DOHH2 (cell line): ENCODE measurements around the gene DHX30.

Source experiments
- H3F3A ChIP-seq: fragments of 200-600 bp; sonication (generic), shearing (Covaris generic); 2 replicates; pipeline ENCODE4 v1.6.0; 2016; ENCODE audit warnings: antibody characterized with exemption, mild to moderate bottlenecking; ENCODE audit not compliant: control insufficient read depth, insufficient read depth
- H3K27ac ChIP-seq: fragments of 200-600 bp; sonication (generic); 2 replicates; pipeline ENCODE4 v1.5.1; 2014; ENCODE audit warnings: low read depth, mild to moderate bottlenecking, low read length, moderate library complexity
- H3K27me3 ChIP-seq: fragments of 200-600 bp; sonication (generic); 2 replicates; pipeline ENCODE4 v1.6.1; 2014; ENCODE audit warnings: mild to moderate bottlenecking, low read length, mixed read lengths; ENCODE audit not compliant: control insufficient read depth
- H3K36me3 ChIP-seq: fragments of 200-600 bp; sonication (generic); 2 replicates; pipeline ENCODE4 v1.6.1; 2014; ENCODE audit warnings: mild to moderate bottlenecking, low read length, moderate library complexity, mixed read lengths; ENCODE audit not compliant: control insufficient read depth
- H3K4me1 ChIP-seq: fragments of 200-600 bp; sonication (generic); 2 replicates; pipeline ENCODE4 v1.6.1; 2014; ENCODE audit warnings: mild to moderate bottlenecking, low read length, mixed read lengths; ENCODE audit not compliant: control insufficient read depth
- H3K4me2 ChIP-seq: fragments of 200-600 bp; sonication (generic); 2 replicates; pipeline ENCODE4 v1.6.0; 2014; ENCODE audit warnings: mild to moderate bottlenecking, low read length, moderate library complexity
- H3K4me3 ChIP-seq: fragments of 200-600 bp; sonication (generic); 2 replicates; pipeline ENCODE4 v1.5.1; 2014; ENCODE audit warnings: mild to moderate bottlenecking, low read length, mixed read lengths
- H3K79me2 ChIP-seq: fragments of 200-600 bp; sonication (generic); 2 replicates; pipeline ENCODE4 v1.6.1; 2014; ENCODE audit warnings: mild to moderate bottlenecking, low read length, mixed read lengths; ENCODE audit not compliant: control insufficient read depth
- H3K9me2 ChIP-seq: fragments of 200-600 bp; sonication (generic); replicated peaks from 2 replicates; pipeline ENCODE4 v1.6.1; 2014; ENCODE audit warnings: mild to moderate bottlenecking, low read length, mixed read lengths; ENCODE audit not compliant: control insufficient read depth
- H3K9me3 ChIP-seq: fragments of 200-600 bp; sonication (generic); 2 replicates; pipeline ENCODE4 v1.6.1; 2014; ENCODE audit warnings: antibody characterized with exemption, low read length, mixed read lengths; ENCODE audit not compliant: control insufficient read depth, insufficient read depth
- H4K20me1 ChIP-seq: fragments of 200-600 bp; sonication (generic); 2 replicates; pipeline ENCODE4 v1.6.0; 2014; ENCODE audit warnings: low read depth, mild to moderate bottlenecking, antibody characterized with exemption, low read length, moderate library complexity; ENCODE audit not compliant: control insufficient read depth, insufficient read depth
- CTCF ChIP-seq: fragments of 200-600 bp; sonication (generic); IDR thresholded peaks from one replicate; pipeline ENCODE4 v1.5.1; 2014; ENCODE audit warnings: antibody characterized with exemption, mild to moderate bottlenecking, low read depth, low read length; ENCODE audit not compliant: poor library complexity, severe bottlenecking
- EZH2phosphoT487 ChIP-seq: fragments of 200-600 bp; sonication (generic); IDR thresholded peaks from 2 replicates; pipeline ENCODE4 v1.6.1; 2017; ENCODE audit warnings: borderline replicate concordance, mild to moderate bottlenecking, antibody characterized with exemption, low read length, moderate library complexity, mixed read lengths

Gene DHX30

GRCh38 chr3:47792699-47793098, 10.2 kb upstream of the DHX30 start:
- H3K4me2 ChIP-seq = no peak overlapping the region
- no peaks in the 10 kb centered on the region for H3F3A ChIP-seq
- no peaks in the 10 kb centered on the region for H3K9me2 ChIP-seq
- no peaks in the 10 kb centered on the region for H4K20me1 ChIP-seq
- no peaks in the 10 kb centered on the region for H3K79me2 ChIP-seq
- no peaks in the 10 kb centered on the region for H3K36me3 ChIP-seq
- no peaks in the 10 kb centered on the region for H3K9me3 ChIP-seq
- peaks cover 14% of the 10 kb centered on the region for H3K4me1 ChIP-seq
- H3K4me3 ChIP-seq = no peak overlapping the region
- no peak for TF ChIP-seq CTCF
- no peak for TF ChIP-seq EZH2phosphoT487
- peaks cover 5% of the 10 kb centered on the region; the same call in 1 of the 2 replicates for H3K27me3 ChIP-seq
- H3K27ac ChIP-seq = no peak overlapping the region

GRCh38 chr3:47794544-47794943, 8.4 kb upstream of the DHX30 start:
- TF ChIP-seq EZH2phosphoT487 (no peak), CTCF (no peak)
- H3K9me3 ChIP-seq = no peaks in the 10 kb centered on the region
- H3K4me3 ChIP-seq = no peak overlapping the region
- peaks cover 7% of the 10 kb centered on the region for H3K4me1 ChIP-seq
- no peaks in the 10 kb centered on the region for H4K20me1 ChIP-seq
- no peak overlapping the region for H3K4me2 ChIP-seq
- no peak overlapping the region for H3K27ac ChIP-seq
- peaks cover 5% of the 10 kb centered on the region; the same call in 1 of the 2 replicates for H3K27me3 ChIP-seq
- no peaks in the 10 kb centered on the region for H3K79me2 ChIP-seq
- H3K36me3 ChIP-seq = no peaks in the 10 kb centered on the region
- no peaks in the 10 kb centered on the region for H3K9me2 ChIP-seq
- H3F3A ChIP-seq = no peaks in the 10 kb centered on the region

GRCh38 chr3:47799733-47800132, 3.2 kb upstream of the DHX30 start:
- TF ChIP-seq CTCF (peak; percentile 60), EZH2phosphoT487 (no peak)
- H3K27me3 ChIP-seq = peaks cover 5% of the 10 kb centered on the region; the same call in 1 of the 2 replicates
- no peak overlapping the region for H3K4me2 ChIP-seq
- H4K20me1 ChIP-seq = no peaks in the 10 kb centered on the region
- no peaks in the 10 kb centered on the region for H3K9me3 ChIP-seq
- no peaks in the 10 kb centered on the region for H3K9me2 ChIP-seq
- H3F3A ChIP-seq = peaks cover 3% of the 10 kb centered on the region
- H3K27ac ChIP-seq = no peak overlapping the region
- H3K79me2 ChIP-seq = peaks cover 17% of the 10 kb centered on the region
- H3K4me1 ChIP-seq = peaks cover 18% of the 10 kb centered on the region
- H3K36me3 ChIP-seq = no peaks in the 10 kb centered on the region; the same call in 1 of the 2 replicates
- H3K4me3 ChIP-seq = no peak overlapping the region
